ENCODE results near the gene SLC6A3. TPM values are rescaled to one million over a fixed set of nuclear protein-coding genes. Genes with fewer than 3 reads are reported as not detected.

Gene SLC6A3
- total RNA-seq, 1 experiment from 2014 or later = 0.74 TPM

- no peak for TF ChIP-seq ARID4B (CRISPR knock-in tag; IDR thresholded peaks at IDR 0.05; ENCODE audit: borderline replicate concordance)
- TF ChIP-seq MYBL2 (CRISPR knock-in tag; IDR thresholded peaks at IDR 0.05) = no peak
- TF ChIP-seq JAZF1 (CRISPR knock-in tag; IDR thresholded peaks at IDR 0.05) = no peak
- no peak for TF ChIP-seq ERG (CRISPR knock-in tag; IDR thresholded peaks at IDR 0.05)
- TF ChIP-seq MXD4 (CRISPR knock-in tag; IDR thresholded peaks at IDR 0.05; ENCODE audit: borderline replicate concordance) = no peak
- TF ChIP-seq, protein P1, sequence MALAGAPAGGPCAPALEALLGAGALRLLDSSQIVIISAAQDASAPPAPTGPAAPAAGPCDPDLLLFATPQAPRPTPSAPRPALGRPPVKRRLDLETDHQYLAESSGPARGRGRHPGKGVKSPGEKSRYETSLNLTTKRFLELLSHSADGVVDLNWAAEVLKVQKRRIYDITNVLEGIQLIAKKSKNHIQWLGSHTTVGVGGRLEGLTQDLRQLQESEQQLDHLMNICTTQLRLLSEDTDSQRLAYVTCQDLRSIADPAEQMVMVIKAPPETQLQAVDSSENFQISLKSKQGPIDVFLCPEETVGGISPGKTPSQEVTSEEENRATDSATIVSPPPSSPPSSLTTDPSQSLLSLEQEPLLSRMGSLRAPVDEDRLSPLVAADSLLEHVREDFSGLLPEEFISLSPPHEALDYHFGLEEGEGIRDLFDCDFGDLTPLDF (CRISPR knock-in tag; IDR thresholded peaks at IDR 0.05) = no peak
- no peak for TF ChIP-seq SP1 (CRISPR knock-in tag; conservative IDR thresholded peaks at IDR 0.05)
- no peak for TF ChIP-seq TEAD4 (CRISPR knock-in tag; IDR thresholded peaks at IDR 0.05)
- TF ChIP-seq TCF7 (CRISPR knock-in tag; IDR thresholded peaks at IDR 0.05; ENCODE audit: low read depth) = no peak
- TF ChIP-seq, protein P2, sequence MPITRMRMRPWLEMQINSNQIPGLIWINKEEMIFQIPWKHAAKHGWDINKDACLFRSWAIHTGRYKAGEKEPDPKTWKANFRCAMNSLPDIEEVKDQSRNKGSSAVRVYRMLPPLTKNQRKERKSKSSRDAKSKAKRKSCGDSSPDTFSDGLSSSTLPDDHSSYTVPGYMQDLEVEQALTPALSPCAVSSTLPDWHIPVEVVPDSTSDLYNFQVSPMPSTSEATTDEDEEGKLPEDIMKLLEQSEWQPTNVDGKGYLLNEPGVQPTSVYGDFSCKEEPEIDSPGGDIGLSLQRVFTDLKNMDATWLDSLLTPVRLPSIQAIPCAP (CRISPR knock-in tag; IDR thresholded peaks at IDR 0.05) = no peak
- TF ChIP-seq ZNF396 (CRISPR knock-in tag; IDR thresholded peaks at IDR 0.05; ENCODE audit: borderline replicate concordance) = no peak
- no peak for TF ChIP-seq GRHL2 (CRISPR knock-in tag; IDR thresholded peaks at IDR 0.05; ENCODE audit: insufficient replicate concordance, severe bottlenecking)
- no peak for TF ChIP-seq JUN (CRISPR knock-in tag; IDR thresholded peaks at IDR 0.05)
- TF ChIP-seq, protein P3, sequence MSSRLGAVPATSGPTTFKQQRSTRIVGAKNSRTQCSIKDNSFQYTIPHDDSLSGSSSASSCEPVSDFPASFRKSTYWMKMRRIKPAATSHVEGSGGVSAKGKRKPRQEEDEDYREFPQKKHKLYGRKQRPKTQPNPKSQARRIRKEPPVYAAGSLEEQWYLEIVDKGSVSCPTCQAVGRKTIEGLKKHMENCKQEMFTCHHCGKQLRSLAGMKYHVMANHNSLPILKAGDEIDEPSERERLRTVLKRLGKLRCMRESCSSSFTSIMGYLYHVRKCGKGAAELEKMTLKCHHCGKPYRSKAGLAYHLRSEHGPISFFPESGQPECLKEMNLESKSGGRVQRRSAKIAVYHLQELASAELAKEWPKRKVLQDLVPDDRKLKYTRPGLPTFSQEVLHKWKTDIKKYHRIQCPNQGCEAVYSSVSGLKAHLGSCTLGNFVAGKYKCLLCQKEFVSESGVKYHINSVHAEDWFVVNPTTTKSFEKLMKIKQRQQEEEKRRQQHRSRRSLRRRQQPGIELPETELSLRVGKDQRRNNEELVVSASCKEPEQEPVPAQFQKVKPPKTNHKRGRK (CRISPR knock-in tag; IDR thresholded peaks at IDR 0.05; ENCODE audit: borderline replicate concordance) = no peak
- no peak for TF ChIP-seq SMAD3 (CRISPR knock-in tag; IDR thresholded peaks at IDR 0.05; ENCODE audit: borderline replicate concordance)
- no peak for TF ChIP-seq ATF2 (CRISPR knock-in tag; IDR thresholded peaks at IDR 0.05; ENCODE audit: borderline replicate concordance, low read depth)
- no peak for TF ChIP-seq USF2 (CRISPR knock-in tag; IDR thresholded peaks at IDR 0.05)
- no peak for TF ChIP-seq ZNF671 (CRISPR knock-in tag; IDR thresholded peaks at IDR 0.05)
- TF ChIP-seq FOXP1 (CRISPR knock-in tag; IDR thresholded peaks at IDR 0.05; ENCODE audit: borderline replicate concordance) = no peak; the same call in 1 of the 2 replicates
- Mint-ChIP-seq H3K4me3 (no peak overlapping the region), H3K9me3 (no peaks in the 10 kb centered on the region), H3K4me1 (peaks cover 10% of the 10 kb centered on the region), H3K27me3 (ENCODE audit: low read depth) (no peaks in the 10 kb centered on the region), H3K27ac (no peak overlapping the region; the same call in 1 of the 2 replicates), H3K36me3 (no peaks in the 10 kb centered on the region)
- no peak for ATAC-seq
- CTCF ChIA-PET = interaction anchor here (0.8 to 1.6 kb wide), 2 partner anchors 27 to 32 kb away, joined by 4 to 5 read pairs; no protein-coding TSS in a partner anchor
- DNase-seq (ENCODE audit: low spot score) = no peak
- POLR2A ChIA-PET = no interaction called here
Observed at GRCh38 chr5:1412163-1412562, 33.1 kb downstream of the SLC6A3 start.
